Mesenchymal stem cell (in vitro differentiated cells and primary cell): ENCODE data around the gene AGO4. TPM values are rescaled to one million over a fixed set of nuclear protein-coding genes. Genes with fewer than 3 reads are reported as not detected.

ENCODE experiments used
- DNase-seq: peaks from one replicate; pipeline ENCODE4 v3.0.0-alpha.2; 2013
- H2AFZ ChIP-seq: one replicate; pipeline ENCODE4 v1.6.1; 2013; ENCODE audit warnings: low read depth, mild to moderate bottlenecking, control low read depth, inconsistent platforms, low read length, moderate library complexity
- H2AK5ac ChIP-seq: 2 replicates; pipeline ENCODE4 v1.6.1; 2013; ENCODE audit warnings: low read length, moderate library complexity, mild to moderate bottlenecking, inconsistent platforms; ENCODE audit not compliant: severe bottlenecking
- H2BK120ac ChIP-seq: one replicate; pipeline ENCODE4 v1.6.1; 2013; ENCODE audit warnings: low read depth, mild to moderate bottlenecking, inconsistent platforms, low read length, moderate library complexity
- H2BK12ac ChIP-seq, 2 experiments: one replicate each; pipeline ENCODE4 v1.6.1; 2013; ENCODE audit warnings: inconsistent platforms in 2 of 2, low read length in 2 of 2, mild to moderate bottlenecking in 2 of 2, moderate library complexity in 2 of 2, control low read depth in 1 of 2
- H2BK15ac ChIP-seq: one replicate; pipeline ENCODE4 v1.6.1; 2013; ENCODE audit warnings: mild to moderate bottlenecking, low read depth, inconsistent platforms; ENCODE audit not compliant: poor library complexity, severe bottlenecking
- H2BK5ac ChIP-seq: 2 replicates; pipeline ENCODE4 v1.6.1; 2013; ENCODE audit warnings: low read depth, mild to moderate bottlenecking, low read length, control low read depth, inconsistent platforms; ENCODE audit not compliant: poor library complexity, severe bottlenecking
- H3K14ac ChIP-seq, 2 experiments: one replicate each; pipeline ENCODE4 v1.6.1; 2013; ENCODE audit warnings: inconsistent platforms in 2 of 2, low read length in 2 of 2, control low read depth in 1 of 2, mild to moderate bottlenecking in 1 of 2, moderate library complexity in 1 of 2
- H3K18ac ChIP-seq, 2 experiments: one replicate each; pipeline ENCODE4 v1.6.1; 2013; ENCODE audit warnings: inconsistent platforms in 2 of 2, low read length in 2 of 2, control low read depth in 1 of 2, low read depth in 1 of 2, mild to moderate bottlenecking in 1 of 2
- H3K23ac ChIP-seq, 2 experiments: one replicate each; pipeline ENCODE4 v1.6.1; 2013; ENCODE audit warnings: inconsistent platforms in 2 of 2, low read length in 2 of 2, mild to moderate bottlenecking in 2 of 2, moderate library complexity in 2 of 2, control low read depth in 1 of 2
- H3K27ac ChIP-seq: 2 replicates; pipeline ENCODE4 v1.5.1; 2013; ENCODE audit warnings: mild to moderate bottlenecking, moderate library complexity, low read length, control low read depth, inconsistent platforms; ENCODE audit not compliant: poor library complexity, severe bottlenecking
- H3K27me3 ChIP-seq, 2 experiments: 2 replicates each; pipeline versions ENCODE4 v1.6.1 to v1.7.0; 2013; ENCODE audit warnings: low read length in 2 of 2, mild to moderate bottlenecking in 2 of 2, moderate library complexity in 2 of 2, control low read depth in 1 of 2, inconsistent platforms in 1 of 2; ENCODE audit not compliant: control insufficient read depth in 1 of 2, insufficient read depth in 1 of 2
- H3K36me3 ChIP-seq, 2 experiments: 2 replicates each; pipeline versions ENCODE4 v1.6.1 to v1.7.0; 2013; ENCODE audit warnings: low read length in 2 of 2, control low read depth in 1 of 2, inconsistent platforms in 1 of 2, low read depth in 1 of 2, mild to moderate bottlenecking in 1 of 2; ENCODE audit not compliant: insufficient read depth in 2 of 2, control insufficient read depth in 1 of 2
- H3K4ac ChIP-seq, 2 experiments: one replicate each; pipeline ENCODE4 v1.6.1; 2013; ENCODE audit warnings: inconsistent platforms in 2 of 2, low read length in 2 of 2, mild to moderate bottlenecking in 2 of 2, moderate library complexity in 2 of 2, control low read depth in 1 of 2, low read depth in 1 of 2
- H3K4me1 ChIP-seq: 2 replicates; pipeline ENCODE4 v1.6.1; 2013; ENCODE audit warnings: low read depth, low read length, control low read depth; ENCODE audit not compliant: control insufficient read depth, insufficient read depth
- H3K4me2 ChIP-seq: 2 replicates; pipeline ENCODE4 v1.6.1; 2013; ENCODE audit warnings: low read length, mild to moderate bottlenecking, inconsistent platforms; ENCODE audit not compliant: poor library complexity, severe bottlenecking
- H3K4me3 ChIP-seq, 2 experiments: 2 replicates each; pipeline versions ENCODE4 v1.5.1 to v1.7.0; 2013; ENCODE audit warnings: low read length in 2 of 2, mild to moderate bottlenecking in 2 of 2, control low read depth in 1 of 2, low read depth in 1 of 2; ENCODE audit not compliant: insufficient read depth in 1 of 2
- H3K79me1 ChIP-seq: replicated peaks from 2 replicates; pipeline ENCODE4 v1.6.1; 2013; ENCODE audit warnings: mild to moderate bottlenecking, control low read depth, low read length, inconsistent platforms; ENCODE audit not compliant: poor library complexity, severe bottlenecking
- H3K9ac ChIP-seq: 2 replicates; pipeline ENCODE4 v1.7.0; 2013; ENCODE audit warnings: mild to moderate bottlenecking, low read length, moderate library complexity
- H3K9me3 ChIP-seq: 2 replicates; pipeline ENCODE4 v1.7.0; 2013; ENCODE audit warnings: mild to moderate bottlenecking, low read length; ENCODE audit not compliant: control insufficient read depth
- H4K8ac ChIP-seq: one replicate; pipeline ENCODE4 v1.6.1; 2013; ENCODE audit warnings: inconsistent platforms, mild to moderate bottlenecking, low read length, moderate library complexity
- H4K91ac ChIP-seq: one replicate; pipeline ENCODE4 v1.6.1; 2013; ENCODE audit warnings: mild to moderate bottlenecking, low read length, inconsistent platforms
- WGBS: methylation state at CpG from one replicate; pipeline ENCODE4 v1.1.7; 2013; ENCODE audit warnings: mixed read lengths; 5-methylcytosine and 5-hydroxymethylcytosine counted together
- polyA plus RNA-seq, 2 experiments: library from polyadenylated mRNA; stranded (reverse); fragments of 200-250 nt; gene quantifications; one replicate each; pipeline ENCODE4 v1.2.3, GENCODE V29; 2013

Gene AGO4
- 7.5 TPM for polyA plus RNA-seq (2013, experiment 1 of 2)
- 7.2 TPM for polyA plus RNA-seq (2013, experiment 2 of 2)

GRCh38 chr1:35807614-35808449 is at the start of gene AGO4:
AGO4 (plus strand) TSS chr1:35808016; CDS start chr1:35808417, 401 bp downstream.
- Histone ChIP-seq H2AK5ac (no peak within 1 kb of the TSS), H3K9ac (peak within 1 kb of the TSS; percentile 97), H3K23ac (peak within 1 kb of the TSS in 1 of 2 experiments; percentile 52), H3K4me3 (peak within 1 kb of the TSS; percentile 87 to 91), H3K79me1 (peaks cover 12% of the 10 kb centered on the region), H3K4me2 (peak within 1 kb of the TSS; percentile 82), H3K27ac (peak within 1 kb of the TSS; percentile 40), H3K36me3 (no peaks in the 10 kb centered on the region), H2BK12ac (peak within 1 kb of the TSS in 1 of 2 experiments; percentile 2), H2BK120ac (peak within 1 kb of the TSS; percentile 98), H3K4me1 (peaks cover 6% of the 10 kb centered on the region), H3K9me3 (no peaks in the 10 kb centered on the region), H4K91ac (no peak within 1 kb of the TSS), H3K18ac (peak within 1 kb of the TSS; percentile 88 to 89), H2BK5ac (peak within 1 kb of the TSS; percentile 57), H2BK15ac (peak within 1 kb of the TSS; percentile 7), H2AFZ (peak within 1 kb of the TSS; percentile 85), H4K8ac (peak within 1 kb of the TSS; percentile 94), H3K27me3 (no peaks in the 10 kb centered on the region), H3K14ac (peak within 1 kb of the TSS in 1 of 2 experiments; percentile 92), H3K4ac (peak within 1 kb of the TSS; percentile 47 to 86)
- peak; percentile 60 for DNase-seq
- whole genome bisulfite sequencing = 1% methylated on average over 54 of the region's 105 CpGs

GRCh38 chr1:35762141-35762540 is 45.7 kb upstream of the AGO4 start:
- Histone ChIP-seq H3K4me1 (no peaks in the 10 kb centered on the region), H4K8ac (no peak overlapping the region), H3K18ac (no peak overlapping the region), H3K23ac (no peak overlapping the region), H2AFZ (no peak overlapping the region), H3K4me2 (no peak overlapping the region), H2BK12ac (no peak overlapping the region), H3K27me3 (no peaks in the 10 kb centered on the region), H2BK5ac (no peak overlapping the region), H2BK15ac (no peak overlapping the region), H3K4me3 (no peak overlapping the region), H3K9ac (no peak overlapping the region), H3K36me3 (peaks cover 0 to 10% of the 10 kb centered on the region in 2 experiments), H3K27ac (no peak overlapping the region), H3K79me1 (peaks cover 7% of the 10 kb centered on the region), H2AK5ac (no peak overlapping the region), H2BK120ac (no peak overlapping the region), H4K91ac (no peak overlapping the region), H3K4ac (no peak overlapping the region), H3K14ac (no peak overlapping the region), H3K9me3 (no peaks in the 10 kb centered on the region)
- WGBS = 100% methylated on average over 1 of the region's 2 CpGs
- no peak for DNase-seq

- Histone ChIP-seq H2AFZ (no peak overlapping the region), H3K79me1 (peaks cover 5% of the 10 kb centered on the region), H3K36me3 (peaks cover 0 to 10% of the 10 kb centered on the region in 2 experiments), H3K18ac (no peak overlapping the region), H3K27ac (no peak overlapping the region), H3K4ac (no peak overlapping the region), H2BK15ac (no peak overlapping the region), H3K23ac (no peak overlapping the region), H3K14ac (no peak overlapping the region), H2BK5ac (no peak overlapping the region), H2BK120ac (no peak overlapping the region), H3K9ac (no peak overlapping the region), H3K4me3 (no peak overlapping the region), H4K91ac (no peak overlapping the region), H3K27me3 (no peaks in the 10 kb centered on the region), H2BK12ac (no peak overlapping the region), H4K8ac (no peak overlapping the region), H3K4me2 (no peak overlapping the region), H3K9me3 (no peaks in the 10 kb centered on the region), H3K4me1 (no peaks in the 10 kb centered on the region), H2AK5ac (no peak overlapping the region)
- DNase-seq = peak; percentile 8
These were observed 44.6 kb upstream of the AGO4 start for GRCh38 chr1:35763201-35763600.

- H2BK15ac ChIP-seq = no peak overlapping the region
- H2BK5ac ChIP-seq = no peak overlapping the region
- H3K36me3 ChIP-seq = peaks cover 0 to 10% of the 10 kb centered on the region in 2 experiments
- DNase-seq = no peak
- WGBS = 100% methylated on average over 3 of the region's 3 CpGs
- no peak overlapping the region for H2BK120ac ChIP-seq
- H3K9me3 ChIP-seq = no peaks in the 10 kb centered on the region
- no peak overlapping the region for H3K27ac ChIP-seq
- peaks cover 3% of the 10 kb centered on the region for H3K79me1 ChIP-seq
- no peak overlapping the region for H3K4me2 ChIP-seq
- H4K8ac ChIP-seq = no peak overlapping the region
- H2AFZ ChIP-seq = no peak overlapping the region
- H3K27me3 ChIP-seq = no peaks in the 10 kb centered on the region
- no peak overlapping the region for H3K18ac ChIP-seq
- no peak overlapping the region for H2AK5ac ChIP-seq
- no peak overlapping the region for H2BK12ac ChIP-seq
- no peak overlapping the region for H3K4ac ChIP-seq
- H4K91ac ChIP-seq = no peak overlapping the region
- H3K23ac ChIP-seq = no peak overlapping the region
- no peak overlapping the region for H3K4me3 ChIP-seq
- H3K14ac ChIP-seq = no peak overlapping the region
- H3K4me1 ChIP-seq = no peaks in the 10 kb centered on the region
- no peak overlapping the region for H3K9ac ChIP-seq
These were observed 43.5 kb upstream of the AGO4 start for GRCh38 chr1:35764283-35764682.
